Measurements from ENCODE around the gene SERPINB1.

GRCh38 chr6:2799936-2800527, 41.6 kb downstream of the SERPINB1 start:
- TF ChIP-seq CTCF (IDR thresholded peaks at IDR 0.05) (no peak), POLR2A (IDR thresholded peaks at IDR 0.05) (no peak), EP300 (IDR thresholded peaks at IDR 0.05) (no peak)

Data from tibial nerve (tissue), 4 donors.